ENCODE results near the gene DPT. TPM values are rescaled to one million over a fixed set of nuclear protein-coding genes. Genes with fewer than 3 reads are reported as not detected.

Gene DPT
- total RNA-seq, 1 experiment from 2014 or later, result not detected

DNA sequence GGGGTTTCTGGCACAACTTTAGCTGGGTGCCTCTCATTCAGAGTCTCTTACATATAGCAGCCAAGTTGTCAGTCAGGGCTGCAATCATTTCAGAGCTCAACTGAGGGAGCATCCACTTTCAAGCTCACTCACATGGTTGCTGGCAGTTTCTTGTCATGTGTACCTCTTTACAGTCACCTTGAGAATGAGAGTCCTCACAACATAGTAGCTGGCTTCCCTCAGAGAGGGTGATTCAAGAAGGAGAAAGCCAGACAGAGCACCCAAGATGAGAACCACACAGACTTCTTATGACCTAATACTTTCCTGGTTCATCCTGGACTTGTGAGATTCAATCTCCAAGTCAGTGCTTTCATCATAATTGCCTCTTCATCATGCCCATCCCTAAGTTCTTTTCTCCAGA is 57.2 kb downstream of the DPT start:
- TF ChIP-seq, protein P1, sequence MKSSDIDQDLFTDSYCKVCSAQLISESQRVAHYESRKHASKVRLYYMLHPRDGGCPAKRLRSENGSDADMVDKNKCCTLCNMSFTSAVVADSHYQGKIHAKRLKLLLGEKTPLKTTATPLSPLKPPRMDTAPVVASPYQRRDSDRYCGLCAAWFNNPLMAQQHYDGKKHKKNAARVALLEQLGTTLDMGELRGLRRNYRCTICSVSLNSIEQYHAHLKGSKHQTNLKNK (CRISPR knock-in tag; IDR thresholded peaks at IDR 0.05), result no peak
- TF ChIP-seq ZNF671 (CRISPR knock-in tag; IDR thresholded peaks at IDR 0.05) (no peak), CREM (CRISPR knock-in tag; IDR thresholded peaks at IDR 0.05) (no peak), RORB (CRISPR knock-in tag; IDR thresholded peaks at IDR 0.05) (no peak), ZBTB21 (CRISPR knock-in tag; IDR thresholded peaks at IDR 0.05; ENCODE audit: borderline replicate concordance) (no peak), ZNF219 (CRISPR knock-in tag; IDR thresholded peaks at IDR 0.05; ENCODE audit: borderline replicate concordance) (no peak), NR1H2 (CRISPR knock-in tag; IDR thresholded peaks at IDR 0.05) (no peak), ZNF138 (CRISPR knock-in tag; conservative IDR thresholded peaks at IDR 0.05) (no peak), CBFB (CRISPR knock-in tag; IDR thresholded peaks at IDR 0.05; ENCODE audit: low read depth) (no peak), JAZF1 (CRISPR knock-in tag; IDR thresholded peaks at IDR 0.05) (no peak)
- TF ChIP-seq, protein P2, sequence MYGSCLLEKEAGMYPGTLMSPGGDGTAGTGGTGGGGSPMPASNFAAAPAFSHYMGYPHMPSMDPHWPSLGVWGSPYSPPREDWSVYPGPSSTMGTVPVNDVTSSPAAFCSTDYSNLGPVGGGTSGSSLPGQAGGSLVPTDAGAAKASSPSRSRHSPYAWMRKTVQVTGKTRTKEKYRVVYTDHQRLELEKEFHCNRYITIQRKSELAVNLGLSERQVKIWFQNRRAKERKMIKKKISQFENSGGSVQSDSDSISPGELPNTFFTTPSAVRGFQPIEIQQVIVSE (CRISPR knock-in tag; IDR thresholded peaks at IDR 0.05; ENCODE audit: borderline replicate concordance), result no peak
- TF ChIP-seq, protein P3, sequence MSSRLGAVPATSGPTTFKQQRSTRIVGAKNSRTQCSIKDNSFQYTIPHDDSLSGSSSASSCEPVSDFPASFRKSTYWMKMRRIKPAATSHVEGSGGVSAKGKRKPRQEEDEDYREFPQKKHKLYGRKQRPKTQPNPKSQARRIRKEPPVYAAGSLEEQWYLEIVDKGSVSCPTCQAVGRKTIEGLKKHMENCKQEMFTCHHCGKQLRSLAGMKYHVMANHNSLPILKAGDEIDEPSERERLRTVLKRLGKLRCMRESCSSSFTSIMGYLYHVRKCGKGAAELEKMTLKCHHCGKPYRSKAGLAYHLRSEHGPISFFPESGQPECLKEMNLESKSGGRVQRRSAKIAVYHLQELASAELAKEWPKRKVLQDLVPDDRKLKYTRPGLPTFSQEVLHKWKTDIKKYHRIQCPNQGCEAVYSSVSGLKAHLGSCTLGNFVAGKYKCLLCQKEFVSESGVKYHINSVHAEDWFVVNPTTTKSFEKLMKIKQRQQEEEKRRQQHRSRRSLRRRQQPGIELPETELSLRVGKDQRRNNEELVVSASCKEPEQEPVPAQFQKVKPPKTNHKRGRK (CRISPR knock-in tag; IDR thresholded peaks at IDR 0.05; ENCODE audit: borderline replicate concordance), result no peak
- TF ChIP-seq, protein P4, sequence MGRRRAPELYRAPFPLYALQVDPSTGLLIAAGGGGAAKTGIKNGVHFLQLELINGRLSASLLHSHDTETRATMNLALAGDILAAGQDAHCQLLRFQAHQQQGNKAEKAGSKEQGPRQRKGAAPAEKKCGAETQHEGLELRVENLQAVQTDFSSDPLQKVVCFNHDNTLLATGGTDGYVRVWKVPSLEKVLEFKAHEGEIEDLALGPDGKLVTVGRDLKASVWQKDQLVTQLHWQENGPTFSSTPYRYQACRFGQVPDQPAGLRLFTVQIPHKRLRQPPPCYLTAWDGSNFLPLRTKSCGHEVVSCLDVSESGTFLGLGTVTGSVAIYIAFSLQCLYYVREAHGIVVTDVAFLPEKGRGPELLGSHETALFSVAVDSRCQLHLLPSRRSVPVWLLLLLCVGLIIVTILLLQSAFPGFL (CRISPR knock-in tag; IDR thresholded peaks at IDR 0.05; ENCODE audit: borderline replicate concordance), result no peak
- TF ChIP-seq, protein P5, sequence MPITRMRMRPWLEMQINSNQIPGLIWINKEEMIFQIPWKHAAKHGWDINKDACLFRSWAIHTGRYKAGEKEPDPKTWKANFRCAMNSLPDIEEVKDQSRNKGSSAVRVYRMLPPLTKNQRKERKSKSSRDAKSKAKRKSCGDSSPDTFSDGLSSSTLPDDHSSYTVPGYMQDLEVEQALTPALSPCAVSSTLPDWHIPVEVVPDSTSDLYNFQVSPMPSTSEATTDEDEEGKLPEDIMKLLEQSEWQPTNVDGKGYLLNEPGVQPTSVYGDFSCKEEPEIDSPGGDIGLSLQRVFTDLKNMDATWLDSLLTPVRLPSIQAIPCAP (CRISPR knock-in tag; IDR thresholded peaks at IDR 0.05), result no peak
- CTCF ChIA-PET, result no interaction called here
- no peak overlapping the region for H3K27ac Mint-ChIP-seq
- no peaks in the 10 kb centered on the region for H3K36me3 Mint-ChIP-seq
- 0 out of 2 replicates have a peak, but pooled peaks cover 4% of the 10 kb centered on the region for H3K9me3 Mint-ChIP-seq
- peaks cover 7% of the 10 kb centered on the region for H3K4me1 Mint-ChIP-seq
- DNase-seq (ENCODE audit: low spot score), result no peak
- POLR2A ChIA-PET, result no interaction called here
- no peak for ATAC-seq
- H3K4me3 Mint-ChIP-seq, result no peak overlapping the region
- no peaks in the 10 kb centered on the region; the same call in none of the 2 replicates for H3K27me3 Mint-ChIP-seq (ENCODE audit: low read depth)

DNA sequence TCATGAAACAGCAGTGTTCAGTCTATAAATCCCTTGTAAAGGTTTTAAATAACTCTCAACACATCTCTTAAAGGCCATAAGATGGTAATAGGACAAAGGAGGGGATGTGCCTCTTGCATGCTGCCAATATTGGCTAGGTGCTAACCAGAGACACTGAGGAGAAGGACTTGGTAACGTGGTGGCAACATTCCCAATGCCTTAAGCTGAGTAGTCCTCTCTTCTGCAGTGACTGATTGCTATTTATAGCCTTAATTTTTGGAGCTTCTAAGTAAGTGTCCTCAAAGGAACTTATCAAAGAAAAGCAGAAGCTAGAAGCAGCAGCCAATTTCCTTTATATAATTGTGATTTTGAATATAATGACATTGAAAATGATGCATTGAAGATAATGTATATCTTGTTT is 63.0 kb downstream of the DPT start:
- DNase-seq (ENCODE audit: low spot score) (no peak), ATAC-seq (no peak)
- ChIA-PET POLR2A (no interaction called here), CTCF (no interaction called here)
- H3K27ac Mint-ChIP-seq, result no peak overlapping the region
- no peaks in the 10 kb centered on the region for H3K4me1 Mint-ChIP-seq
- H3K36me3 Mint-ChIP-seq, result no peaks in the 10 kb centered on the region
- no peaks in the 10 kb centered on the region for H3K27me3 Mint-ChIP-seq (ENCODE audit: low read depth)
- TF ChIP-seq EMX1 (CRISPR knock-in tag; IDR thresholded peaks at IDR 0.05) (no peak), TEAD4 (CRISPR knock-in tag; IDR thresholded peaks at IDR 0.05) (no peak), GABPB1 (CRISPR knock-in tag; IDR thresholded peaks at IDR 0.05) (no peak)
- TF ChIP-seq, protein P6, sequence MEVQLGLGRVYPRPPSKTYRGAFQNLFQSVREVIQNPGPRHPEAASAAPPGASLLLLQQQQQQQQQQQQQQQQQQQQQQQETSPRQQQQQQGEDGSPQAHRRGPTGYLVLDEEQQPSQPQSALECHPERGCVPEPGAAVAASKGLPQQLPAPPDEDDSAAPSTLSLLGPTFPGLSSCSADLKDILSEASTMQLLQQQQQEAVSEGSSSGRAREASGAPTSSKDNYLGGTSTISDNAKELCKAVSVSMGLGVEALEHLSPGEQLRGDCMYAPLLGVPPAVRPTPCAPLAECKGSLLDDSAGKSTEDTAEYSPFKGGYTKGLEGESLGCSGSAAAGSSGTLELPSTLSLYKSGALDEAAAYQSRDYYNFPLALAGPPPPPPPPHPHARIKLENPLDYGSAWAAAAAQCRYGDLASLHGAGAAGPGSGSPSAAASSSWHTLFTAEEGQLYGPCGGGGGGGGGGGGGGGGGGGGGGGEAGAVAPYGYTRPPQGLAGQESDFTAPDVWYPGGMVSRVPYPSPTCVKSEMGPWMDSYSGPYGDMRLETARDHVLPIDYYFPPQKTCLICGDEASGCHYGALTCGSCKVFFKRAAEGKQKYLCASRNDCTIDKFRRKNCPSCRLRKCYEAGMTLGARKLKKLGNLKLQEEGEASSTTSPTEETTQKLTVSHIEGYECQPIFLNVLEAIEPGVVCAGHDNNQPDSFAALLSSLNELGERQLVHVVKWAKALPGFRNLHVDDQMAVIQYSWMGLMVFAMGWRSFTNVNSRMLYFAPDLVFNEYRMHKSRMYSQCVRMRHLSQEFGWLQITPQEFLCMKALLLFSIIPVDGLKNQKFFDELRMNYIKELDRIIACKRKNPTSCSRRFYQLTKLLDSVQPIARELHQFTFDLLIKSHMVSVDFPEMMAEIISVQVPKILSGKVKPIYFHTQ (CRISPR knock-in tag; IDR thresholded peaks at IDR 0.05), result no peak
- H3K9me3 Mint-ChIP-seq, result peaks cover 7% of the 10 kb centered on the region; the same call in 1 of the 2 replicates
- H3K4me3 Mint-ChIP-seq, result no peak overlapping the region

Data from WTC11 (cell line).